GM19468 (cell line): Measurements from ENCODE around the gene UPF3A.
A peak's percentile ranks its signal among the peaks of the same experiment; 100 is the strongest.

Experiments
- ATAC-seq: cut with Tn5 transposase; IDR thresholded peaks from one replicate; pipeline ENCODE4 v1.9.1; 2021; ENCODE audit warnings: mild to moderate bottlenecking, moderate library complexity, moderate number of reproducible peaks; ENCODE audit not compliant: unreplicated experiment; ENCODE audit errors: extremely low read depth

UPF3A gene

DNA sequence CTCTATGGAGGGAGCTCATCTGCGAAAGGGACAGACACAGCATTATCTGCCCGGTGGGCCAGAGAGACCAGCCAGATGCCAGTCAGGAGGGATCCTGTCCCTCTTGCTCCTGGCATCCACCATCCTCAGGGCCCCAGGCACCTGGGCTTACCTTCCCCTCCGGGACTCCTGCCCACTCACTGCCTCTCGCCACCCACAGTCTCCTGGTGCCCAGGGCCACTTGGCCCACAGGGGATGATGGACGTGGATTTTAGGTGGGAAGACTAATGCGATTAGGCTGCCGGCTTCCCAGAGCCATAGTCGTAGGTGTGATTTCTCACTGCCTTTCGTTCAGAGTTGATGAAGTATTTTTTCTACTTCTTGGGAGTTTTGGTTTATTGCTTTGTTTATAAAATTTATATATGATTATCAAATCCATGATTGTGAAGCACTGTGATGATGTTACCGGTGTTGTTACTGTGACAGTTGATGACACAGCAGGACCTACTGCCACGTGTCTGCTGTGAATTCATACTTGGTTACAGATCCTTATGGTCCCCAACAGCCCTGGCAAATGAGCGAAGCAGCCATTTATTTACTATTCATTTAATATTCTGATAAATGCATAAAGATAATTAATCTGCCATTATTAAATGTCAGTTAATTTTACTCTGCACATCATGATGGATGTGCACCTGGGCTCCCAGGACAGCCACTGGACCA lies 18.4 kb downstream of the UPF3A start:
- ATAC-seq, result no peak

DNA sequence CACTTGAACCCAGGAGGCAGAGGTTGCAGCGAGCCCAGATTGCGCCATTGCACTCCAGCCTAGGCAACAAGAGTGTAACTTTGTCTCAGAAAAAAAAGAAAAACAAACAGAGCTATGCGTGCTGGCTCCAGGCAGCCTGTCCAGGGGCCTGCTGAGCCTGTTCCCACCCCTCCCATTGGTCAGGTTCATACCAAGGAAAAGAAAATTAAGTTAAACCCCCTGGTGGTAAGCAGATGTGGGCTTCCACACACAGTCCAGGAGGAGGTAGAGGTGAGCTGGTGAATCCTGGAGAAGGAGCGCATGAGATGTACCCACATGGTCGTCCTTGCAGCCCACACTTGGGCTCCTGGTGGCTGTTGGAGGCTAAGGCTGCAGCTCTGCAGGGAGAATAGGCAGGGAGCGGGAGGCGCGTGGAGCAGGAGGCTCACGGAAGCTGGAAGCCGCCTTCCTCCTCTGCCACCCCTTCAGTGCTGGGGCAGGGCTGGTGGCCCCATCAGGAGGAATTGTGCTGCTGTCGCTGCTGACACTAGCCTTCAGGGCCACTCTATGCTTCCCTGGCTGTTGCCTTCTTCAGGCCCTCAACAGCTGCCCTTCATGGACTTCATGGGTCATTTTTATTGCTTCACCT lies 22.4 kb downstream of the UPF3A start:
- ATAC-seq, result no peak

DNA sequence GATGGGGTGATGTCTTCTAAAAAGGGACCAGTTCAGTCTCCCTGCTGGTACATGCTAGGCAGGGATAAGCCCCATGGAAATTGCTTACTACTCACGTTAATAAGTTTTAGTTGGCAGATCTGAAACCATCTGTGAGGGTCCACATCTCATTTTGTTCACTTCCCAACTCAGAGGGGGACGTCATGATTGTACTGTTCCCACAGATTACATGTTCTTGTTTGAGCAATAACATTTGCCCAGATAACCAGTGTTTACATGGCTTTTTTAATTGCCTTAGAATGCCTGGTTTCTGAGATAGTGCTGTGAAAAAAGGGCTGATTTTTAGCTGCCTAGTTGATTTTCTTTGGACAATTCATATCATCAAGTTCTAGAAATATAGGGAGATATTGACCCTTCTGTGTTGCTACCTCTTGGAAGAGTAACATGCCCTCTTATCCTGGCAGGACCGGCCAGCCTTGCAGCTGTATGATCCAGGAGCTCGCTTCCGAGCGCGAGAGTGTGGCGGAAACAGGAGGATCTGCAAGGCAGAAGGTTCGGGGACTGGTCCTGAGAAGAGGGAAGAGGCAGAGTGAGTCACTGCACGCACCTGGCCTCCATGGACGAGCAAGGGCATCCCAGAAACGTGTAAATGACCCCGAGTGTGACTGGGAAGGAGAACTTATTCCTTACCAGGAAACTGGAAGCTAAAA lies 23.1 kb downstream of the UPF3A start:
- ATAC-seq, result no peak

DNA sequence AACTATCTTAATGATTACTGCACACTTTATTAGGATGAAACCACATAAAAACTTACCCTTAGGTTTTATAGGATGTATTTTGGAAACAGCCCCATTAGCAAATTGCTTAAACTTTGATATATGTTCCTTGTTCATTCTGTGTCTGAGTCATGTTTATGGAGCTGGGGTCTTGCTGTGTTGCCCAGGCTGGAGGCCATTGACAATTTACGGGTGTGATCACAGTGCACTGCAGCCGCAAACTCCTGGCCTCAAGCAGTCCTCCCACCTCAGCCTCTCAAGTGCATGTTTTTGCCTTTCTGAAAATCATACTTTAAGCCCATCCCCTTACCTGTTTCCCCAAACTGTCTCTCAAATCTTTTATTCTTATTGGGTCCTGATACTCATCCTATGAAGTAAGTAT lies 27.7 kb downstream of the UPF3A start:
- ATAC-seq, result no peak

DNA sequence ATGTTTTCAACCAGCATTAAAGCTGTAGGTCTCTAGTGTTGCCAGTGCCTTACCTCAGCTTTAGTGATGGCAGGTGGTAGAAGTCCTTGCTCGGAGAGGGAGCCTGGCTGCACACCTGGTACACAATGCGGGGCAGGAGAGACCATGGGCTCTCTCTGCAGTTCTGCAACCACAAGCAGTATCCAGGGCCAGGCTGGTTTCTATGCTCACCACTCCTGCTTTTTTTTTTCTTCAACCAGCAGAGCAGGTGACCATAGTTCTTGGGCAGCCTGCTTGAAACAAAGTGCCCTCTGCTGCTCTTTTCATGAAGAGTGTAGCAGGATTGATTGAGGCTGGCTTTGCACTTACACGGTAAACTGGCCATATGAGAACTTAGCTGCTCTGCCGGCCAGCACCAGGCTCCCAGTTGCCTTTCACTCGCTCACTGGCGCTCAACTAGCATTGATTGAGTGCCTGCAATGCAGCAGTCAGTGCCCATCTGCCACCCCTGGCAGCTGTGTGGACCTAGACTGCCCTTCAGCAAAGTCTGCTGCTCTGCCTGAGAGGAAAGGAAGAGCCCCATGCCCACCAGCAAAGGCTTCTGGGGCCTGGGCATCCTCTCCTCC lies 28.5 kb downstream of the UPF3A start:
- ATAC-seq, result no peak

DNA sequence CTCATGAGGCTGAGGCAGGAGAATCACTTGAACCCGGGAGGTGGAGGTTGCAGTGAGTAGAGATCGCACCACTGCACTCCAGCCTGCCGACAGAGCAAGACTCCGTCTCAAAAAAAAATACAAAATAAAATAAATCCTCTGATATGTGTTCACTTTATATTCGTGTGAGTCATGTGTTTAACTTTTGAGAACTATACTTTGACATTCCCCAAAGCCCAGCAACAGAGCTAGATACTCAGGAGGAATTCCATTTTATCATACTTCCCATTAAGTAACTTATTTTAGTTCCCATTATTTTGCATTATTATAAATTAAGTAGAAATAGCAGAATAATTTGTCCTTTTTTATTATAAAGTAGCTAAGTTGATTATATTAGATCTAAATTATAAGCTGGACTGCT lies 29.6 kb downstream of the UPF3A start:
- ATAC-seq, result no peak

DNA sequence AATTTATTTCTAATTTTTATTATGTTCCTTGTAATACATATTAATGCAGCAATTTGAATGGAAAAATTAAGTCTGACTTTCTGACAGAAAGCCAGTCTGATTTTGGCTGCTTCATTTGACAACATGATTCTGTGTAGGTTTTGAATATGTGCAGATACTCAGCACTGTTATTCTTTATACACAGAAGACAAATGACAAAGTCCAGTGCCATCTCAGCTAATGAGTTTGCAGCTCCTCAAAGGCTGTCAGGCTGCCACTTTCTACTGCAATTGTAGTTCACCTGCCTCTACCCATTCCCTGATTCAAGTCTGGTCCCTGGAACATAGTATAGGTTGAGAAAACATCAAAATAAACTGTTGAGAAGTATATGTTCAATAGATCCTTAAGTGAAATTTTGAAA lies 30.0 kb downstream of the UPF3A start:
- ATAC-seq, result no peak

DNA sequence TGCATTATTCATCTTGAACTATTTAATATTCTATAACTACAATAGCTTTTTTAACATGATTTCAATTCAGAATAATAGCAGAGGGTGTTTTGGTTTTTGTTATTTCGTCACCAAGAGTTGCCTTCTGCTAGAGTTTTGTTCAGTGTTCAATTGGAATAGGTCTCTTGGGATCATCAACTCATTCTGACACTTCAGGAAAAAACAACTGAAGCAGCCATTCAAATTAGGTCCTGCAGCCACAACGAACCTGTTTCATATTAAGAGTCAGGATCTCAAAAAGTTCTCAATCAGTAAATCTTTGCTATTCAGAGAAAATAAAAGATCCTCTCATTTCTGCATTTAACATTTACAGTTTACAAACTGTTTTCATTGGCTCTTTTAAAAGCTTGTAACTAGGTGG lies 30.5 kb downstream of the UPF3A start:
- ATAC-seq, result no peak

DNA sequence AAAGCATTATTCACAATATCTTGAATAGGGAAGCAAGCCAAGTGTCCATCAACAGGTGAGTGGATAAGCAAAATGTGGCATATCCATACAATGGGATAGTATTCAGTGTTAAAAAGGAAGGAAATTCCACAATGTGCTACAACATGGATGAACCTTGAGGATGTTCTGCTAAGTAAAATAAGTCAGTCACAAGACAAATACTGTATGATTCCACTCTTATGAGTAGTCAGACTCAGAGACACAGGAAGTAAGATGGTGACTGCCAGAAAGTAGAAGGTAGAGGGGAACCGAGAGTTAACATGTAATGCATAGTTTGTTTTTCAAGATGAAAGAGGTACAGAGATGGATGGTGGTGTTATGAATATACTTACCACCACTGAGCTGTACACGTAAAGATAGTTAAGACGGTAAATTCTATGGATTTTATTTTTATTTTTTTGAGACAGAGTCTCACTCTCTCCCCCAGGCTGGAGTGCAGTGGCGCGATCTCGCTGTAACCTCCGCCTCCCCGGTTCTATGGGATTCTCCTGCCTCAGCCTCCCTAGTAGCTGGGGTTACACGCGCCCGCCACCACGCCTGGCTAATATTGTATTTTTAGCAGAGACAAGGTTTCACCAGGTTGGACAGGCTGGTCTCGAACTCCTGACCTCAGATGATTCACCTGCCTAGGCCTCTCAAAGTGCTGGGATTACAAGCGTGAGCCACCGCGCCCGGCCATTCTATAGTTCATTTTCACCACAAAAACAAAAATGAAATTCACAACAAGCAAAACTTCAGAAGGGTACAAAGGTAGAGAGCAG lies 31.9 kb downstream of the UPF3A start:
- no peak for ATAC-seq

DNA sequence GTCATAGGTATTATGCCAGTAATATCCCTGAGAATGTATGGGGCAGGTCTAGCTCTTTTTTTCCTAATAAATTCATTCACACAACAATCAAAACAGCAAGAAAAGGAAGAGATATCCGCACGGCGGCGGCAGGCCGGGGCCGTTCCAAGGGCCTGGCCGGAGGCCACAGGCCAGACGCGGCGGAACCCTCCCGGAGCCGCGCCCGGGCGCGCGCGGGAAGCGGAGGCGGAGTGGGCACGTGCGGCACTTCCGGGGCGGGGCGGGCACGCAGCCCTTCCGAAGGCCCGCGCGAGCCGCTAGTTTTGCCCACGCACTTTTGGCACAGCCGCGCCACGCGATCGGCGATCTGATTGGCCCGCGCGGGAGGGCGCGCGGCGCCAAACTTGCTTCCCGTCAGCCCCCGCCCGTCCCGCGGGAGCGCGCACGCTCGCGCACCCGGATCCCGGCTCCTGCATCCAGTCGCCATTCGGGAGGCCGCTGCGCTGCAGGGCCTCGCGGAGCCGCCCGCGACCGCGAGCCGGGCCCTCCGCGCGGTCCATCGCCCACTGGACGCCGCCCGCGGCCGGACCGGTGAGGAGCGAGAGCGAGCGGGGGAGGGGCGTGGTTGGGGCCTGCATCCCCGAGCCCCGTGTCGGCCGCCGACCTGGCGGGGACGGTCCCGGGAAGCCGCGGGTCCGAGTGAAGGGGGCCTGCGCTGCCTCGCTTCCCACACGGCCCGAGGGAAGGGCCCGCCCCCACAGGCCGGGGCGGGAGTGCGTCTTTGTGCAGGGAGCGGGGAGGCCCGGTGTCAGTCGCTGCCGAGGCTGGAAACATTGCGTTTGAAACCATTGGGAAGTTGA lies 32.9 kb downstream of the UPF3A start, which contains the start of gene CHAMP1:
Gene CHAMP1, plus strand, starts transcription at position 430 of the 839 bp plus-strand sequence. CDS start 9,340 bp downstream, outside the sequence.
- ATAC-seq, result peak; percentile 78

DNA sequence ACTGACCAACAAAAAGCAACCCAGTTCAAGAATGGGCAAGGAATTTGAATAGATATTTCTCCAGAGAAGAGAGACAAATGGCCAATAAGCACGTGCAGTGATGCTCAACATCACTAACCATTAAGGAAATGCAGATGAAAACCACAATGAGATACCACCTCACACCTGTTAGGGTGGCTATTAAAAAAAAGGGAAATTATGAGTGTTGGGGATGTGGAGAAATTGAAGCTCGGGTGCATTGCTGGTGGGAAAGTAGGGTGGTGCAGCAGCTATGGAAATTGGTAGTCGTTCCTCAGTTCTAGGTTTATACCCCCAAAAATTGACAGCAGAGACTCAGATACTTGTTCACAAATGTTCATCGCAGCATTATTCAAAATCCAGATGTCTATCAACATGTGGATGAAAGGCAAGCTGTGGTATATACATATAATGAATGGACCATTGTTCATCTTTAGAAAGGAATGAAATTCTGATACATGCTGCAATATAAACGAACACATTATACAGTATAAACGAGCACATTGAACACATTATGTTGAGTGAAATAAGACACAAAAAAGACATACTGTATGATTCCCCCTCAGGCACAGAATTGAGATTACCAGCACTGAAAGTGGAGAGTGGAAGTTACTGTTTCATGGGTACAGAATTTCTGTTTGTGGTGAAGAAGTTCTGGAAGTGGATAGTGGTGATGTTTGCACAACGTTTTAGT lies 33.8 kb downstream of the UPF3A start:
- no peak for ATAC-seq

DNA sequence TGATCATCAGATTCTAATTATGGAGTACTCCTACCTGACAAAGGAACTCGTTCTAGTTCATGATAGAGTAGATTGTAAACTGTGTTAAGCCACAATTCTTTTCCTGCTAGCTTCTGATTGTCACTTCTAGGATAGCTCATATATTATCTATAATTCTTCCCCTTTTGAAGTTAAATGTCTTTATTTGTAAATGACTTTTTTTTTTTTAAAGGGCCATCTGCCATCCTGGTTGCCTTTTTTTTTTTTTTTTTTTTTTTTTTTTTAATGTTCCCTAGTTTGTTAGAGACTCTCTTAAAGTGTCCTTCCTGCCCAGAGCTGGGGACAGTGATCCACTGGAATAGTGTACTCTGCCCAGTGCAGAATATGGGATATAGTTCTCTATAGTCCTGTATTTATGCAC lies 37.2 kb downstream of the UPF3A start:
- ATAC-seq, result no peak

DNA sequence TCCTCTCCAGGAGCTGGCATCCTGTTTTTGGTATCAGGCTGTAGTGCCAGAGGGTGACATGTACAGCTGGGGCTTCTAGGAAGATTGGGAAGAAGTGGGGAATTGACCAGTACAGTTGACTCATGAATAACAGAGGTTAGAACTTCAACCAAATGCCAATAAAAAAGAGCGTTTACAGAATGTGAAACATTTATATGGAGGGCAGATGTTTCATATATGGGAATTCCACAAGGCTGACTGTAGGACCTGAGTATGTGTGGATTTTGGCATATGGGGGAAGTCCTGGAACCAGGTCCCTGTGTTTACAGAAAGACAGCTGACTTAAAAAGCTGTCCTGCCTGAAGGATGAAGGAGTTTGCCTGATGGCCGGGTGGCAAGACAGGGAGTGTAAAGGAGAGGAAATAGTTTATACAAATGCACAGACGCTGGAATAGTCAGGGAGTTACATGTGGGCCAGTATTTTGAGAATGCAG lies 38.1 kb downstream of the UPF3A start:
- no peak for ATAC-seq

DNA sequence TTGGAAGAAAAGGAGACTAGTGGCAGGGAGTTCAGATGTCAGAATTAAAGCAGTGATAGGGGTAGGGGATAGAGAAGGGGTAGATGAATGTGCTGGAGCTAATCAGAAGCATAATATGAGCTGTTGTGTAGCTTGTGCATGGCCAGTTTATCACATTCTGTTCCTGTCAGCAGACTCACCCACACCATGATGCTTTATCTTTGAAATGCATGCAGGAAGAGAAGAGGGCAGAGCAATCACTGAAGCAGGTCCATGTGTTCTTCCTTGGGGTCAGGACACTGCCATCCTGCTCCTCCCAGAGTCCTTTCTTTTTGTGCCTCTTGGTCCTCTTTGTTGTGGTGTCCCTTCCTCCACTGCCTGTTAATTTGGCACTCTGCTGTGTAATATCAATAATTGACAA lies 38.7 kb downstream of the UPF3A start:
- ATAC-seq, result no peak

DNA sequence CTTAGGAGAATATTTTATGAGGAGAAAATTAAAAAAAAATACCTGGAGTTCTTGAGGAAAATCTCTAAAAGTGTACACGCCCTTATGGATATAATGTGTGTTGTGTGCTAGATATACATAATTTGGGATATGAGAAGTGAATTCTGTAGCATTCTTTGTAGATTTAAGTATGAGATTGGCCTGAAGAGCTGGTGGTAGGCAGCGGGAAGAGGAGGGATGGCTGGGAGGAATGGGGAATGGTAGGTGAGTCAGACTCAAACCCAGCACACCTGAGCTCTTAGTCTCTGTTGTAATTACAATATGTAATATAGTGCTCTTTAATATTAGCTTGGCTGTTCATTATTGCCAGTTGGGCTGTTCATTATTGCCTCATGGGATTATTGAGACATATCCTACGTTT lies 39.9 kb downstream of the UPF3A start:
- ATAC-seq, result no peak

DNA sequence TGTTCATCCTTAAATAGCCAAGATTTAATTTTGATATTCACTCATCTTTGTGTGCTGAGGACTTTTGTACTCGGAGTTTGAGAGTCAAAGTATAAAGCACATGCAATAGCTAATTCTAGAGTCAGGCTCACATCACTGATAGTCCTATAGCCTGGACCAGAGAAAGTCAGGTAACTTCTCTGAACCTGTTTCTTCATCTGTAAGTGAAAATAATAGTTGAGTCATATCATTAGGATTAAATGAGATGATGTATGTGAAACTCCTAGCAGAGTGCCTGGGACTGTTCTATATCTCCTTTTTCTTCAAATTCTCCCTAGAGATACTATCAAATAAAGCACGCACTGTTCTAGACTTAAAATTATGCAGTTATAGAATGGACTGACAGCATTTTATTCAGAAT lies 41.9 kb downstream of the UPF3A start:
- ATAC-seq, result no peak

DNA sequence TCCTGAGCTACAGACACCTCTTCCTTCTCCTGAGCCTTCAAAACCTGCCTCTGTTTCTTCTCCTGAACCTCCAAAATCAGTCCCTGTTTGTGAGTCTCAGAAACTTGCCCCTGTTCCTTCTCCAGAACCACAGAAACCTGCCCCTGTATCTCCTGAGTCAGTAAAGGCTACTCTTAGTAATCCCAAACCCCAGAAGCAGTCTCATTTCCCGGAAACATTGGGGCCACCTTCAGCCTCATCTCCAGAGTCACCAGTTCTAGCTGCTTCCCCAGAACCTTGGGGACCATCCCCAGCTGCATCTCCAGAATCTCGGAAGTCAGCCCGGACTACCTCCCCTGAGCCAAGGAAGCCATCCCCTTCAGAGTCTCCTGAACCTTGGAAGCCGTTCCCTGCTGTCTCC lies 42.9 kb downstream of the UPF3A start:
- no peak for ATAC-seq

DNA sequence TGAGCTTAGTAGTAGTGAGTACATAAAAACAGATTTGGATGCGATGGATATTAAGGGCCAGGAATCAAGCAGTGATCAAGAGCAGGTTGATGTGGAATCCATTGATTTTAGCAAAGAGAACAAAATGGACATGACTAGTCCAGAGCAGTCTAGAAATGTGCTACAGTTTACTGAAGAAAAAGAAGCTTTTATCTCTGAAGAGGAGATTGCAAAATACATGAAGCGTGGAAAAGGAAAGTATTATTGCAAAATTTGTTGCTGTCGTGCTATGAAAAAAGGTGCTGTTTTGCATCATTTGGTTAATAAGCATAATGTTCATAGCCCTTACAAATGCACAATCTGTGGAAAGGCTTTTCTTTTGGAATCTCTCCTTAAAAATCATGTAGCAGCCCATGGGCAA lies 44.3 kb downstream of the UPF3A start:
- ATAC-seq, result no peak

DNA sequence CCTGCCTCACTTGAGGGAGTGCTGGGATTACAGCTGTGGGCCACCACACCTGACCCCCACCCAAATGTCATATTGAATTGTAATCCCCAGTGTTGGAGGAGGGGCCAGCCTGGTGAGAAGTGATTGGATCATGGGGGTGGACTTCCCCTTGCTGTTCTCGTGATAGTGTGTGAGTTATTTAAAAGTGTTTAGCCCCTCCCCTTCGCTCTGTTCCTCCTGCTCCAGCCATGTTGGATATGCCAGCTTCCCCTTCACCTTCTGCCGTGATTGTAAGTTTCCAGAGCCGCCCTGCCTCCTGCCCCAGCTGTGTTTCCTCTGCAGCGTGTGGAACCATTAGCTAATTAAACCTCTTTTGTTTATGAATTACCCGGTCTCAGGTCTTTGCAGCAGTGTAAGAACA lies 46.6 kb downstream of the UPF3A start:
- no peak for ATAC-seq
